GM21423 (cell line): Measurements from ENCODE around the gene NDUFAF8.

Source experiments
- ATAC-seq: cut with Tn5 transposase; IDR thresholded peaks from one replicate; pipeline ENCODE4 v1.9.1; 2021; ENCODE audit warnings: mild to moderate bottlenecking, moderate library complexity; ENCODE audit not compliant: unreplicated experiment

Gene NDUFAF8, protein sequence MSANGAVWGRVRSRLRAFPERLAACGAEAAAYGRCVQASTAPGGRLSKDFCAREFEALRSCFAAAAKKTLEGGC

DNA sequence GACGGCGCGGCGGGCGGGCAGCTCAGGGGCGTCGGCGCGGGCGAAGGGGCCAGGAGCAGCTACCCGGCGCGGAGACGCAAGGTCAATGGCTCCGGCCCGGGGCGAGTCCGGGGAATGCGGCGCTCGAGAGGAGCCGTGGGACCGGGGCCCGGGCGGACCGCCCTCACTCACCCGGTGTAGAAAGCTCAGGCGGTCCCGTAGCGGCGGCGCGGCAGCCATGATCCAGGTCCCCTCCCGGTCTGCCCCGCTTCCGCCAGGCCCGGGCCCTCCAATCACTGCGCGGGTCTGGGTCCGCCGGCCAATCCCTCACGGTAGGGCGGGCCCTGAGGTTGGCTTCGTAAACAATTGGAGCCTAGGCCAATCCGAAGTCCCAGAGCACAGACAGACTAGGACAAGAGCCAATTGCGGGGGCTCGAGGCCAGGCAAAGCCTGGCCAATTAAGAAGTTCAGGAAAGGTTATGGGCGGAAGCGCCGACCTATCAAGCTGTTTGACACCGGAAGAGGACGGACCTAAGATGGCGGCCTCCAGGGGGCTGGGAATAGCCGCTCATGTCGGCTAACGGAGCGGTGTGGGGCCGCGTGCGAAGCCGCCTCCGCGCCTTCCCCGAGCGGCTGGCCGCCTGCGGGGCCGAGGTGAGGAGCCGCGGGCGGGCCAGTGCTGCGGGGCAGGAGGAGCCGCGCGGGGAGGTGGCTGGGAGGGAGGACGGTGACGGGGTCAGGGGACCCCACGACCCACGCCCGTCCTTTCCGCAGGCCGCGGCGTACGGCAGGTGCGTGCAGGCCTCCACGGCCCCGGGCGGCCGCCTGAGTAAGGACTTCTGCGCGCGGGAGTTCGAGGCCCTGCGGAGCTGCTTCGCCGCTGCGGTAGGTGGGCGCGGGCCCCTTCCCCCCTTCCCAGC is at the start of gene NDUFAF8, which contains the start of gene TEPSIN:
Gene NDUFAF8 (plus strand): TSS at position 504 of the 899 bp plus-strand sequence. CDS start 46 bp downstream, at position 550.
Gene TEPSIN (minus strand): TSS at position 241 of the 899 bp plus-strand sequence. CDS start 22 bp downstream, at position 219.
- ATAC-seq: peak; percentile 89

DNA sequence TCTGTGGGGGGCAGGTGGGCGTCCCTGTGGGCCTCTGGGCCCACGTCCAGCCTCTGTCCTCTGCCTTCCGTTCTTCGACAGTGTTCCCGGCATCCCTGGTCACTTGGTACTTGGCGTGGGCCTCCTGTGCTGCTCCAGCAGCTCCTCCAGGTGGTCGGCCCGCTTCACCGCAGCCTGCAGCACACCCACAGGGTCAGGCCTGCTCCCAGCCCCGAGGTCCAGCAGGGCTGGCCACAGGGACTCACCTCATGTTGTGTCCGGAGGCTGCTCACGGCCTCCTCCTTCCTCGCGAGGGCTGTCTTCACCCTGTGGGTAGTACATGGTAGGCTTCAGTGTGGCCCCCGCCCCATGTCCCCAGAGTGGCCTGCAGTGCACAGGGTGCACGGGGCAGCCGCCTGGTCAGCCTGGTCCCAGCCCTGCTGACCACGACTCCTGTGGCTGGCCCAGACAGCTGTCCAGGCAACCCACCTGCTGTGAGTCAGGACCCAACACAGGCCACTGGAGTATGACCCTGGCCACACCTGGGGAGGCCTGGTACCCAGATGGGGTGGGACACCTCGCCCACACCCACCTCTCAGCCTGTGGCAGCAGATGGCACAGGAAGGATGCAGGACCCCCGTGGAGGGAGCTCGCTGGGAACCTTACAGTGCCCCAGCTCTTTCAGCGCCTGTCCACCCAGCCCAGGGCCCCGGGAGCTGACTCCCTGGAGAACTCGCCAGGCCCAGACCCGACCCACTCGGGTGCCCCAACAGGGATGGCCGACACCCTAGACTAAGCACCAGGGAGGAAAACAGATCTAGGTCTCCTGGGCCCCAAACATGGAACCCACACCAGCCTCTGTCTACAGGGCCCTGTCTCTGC is 49.2 kb upstream of the NDUFAF8 start:
- ATAC-seq: no peak

DNA sequence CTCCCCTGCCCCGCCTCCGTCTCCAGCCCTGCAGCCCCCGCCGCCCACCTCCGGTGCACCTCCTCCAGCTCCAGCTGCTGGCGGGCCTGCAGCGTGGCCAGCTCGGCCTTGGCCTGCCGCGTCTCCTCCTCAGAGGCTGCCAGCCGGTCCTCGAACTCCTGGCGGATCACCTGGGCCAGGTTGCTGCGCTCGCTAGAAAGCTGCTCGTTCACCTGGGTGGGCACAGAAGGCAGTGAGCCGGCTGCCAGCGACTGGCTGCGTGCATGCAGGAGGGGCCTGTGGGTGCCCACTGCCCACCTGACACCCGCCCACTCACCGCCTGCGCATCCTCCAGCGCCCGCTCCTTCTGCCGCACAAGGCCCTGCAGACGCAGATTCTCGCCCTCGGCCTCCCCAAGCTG is 48.5 kb upstream of the NDUFAF8 start:
- no peak for ATAC-seq

DNA sequence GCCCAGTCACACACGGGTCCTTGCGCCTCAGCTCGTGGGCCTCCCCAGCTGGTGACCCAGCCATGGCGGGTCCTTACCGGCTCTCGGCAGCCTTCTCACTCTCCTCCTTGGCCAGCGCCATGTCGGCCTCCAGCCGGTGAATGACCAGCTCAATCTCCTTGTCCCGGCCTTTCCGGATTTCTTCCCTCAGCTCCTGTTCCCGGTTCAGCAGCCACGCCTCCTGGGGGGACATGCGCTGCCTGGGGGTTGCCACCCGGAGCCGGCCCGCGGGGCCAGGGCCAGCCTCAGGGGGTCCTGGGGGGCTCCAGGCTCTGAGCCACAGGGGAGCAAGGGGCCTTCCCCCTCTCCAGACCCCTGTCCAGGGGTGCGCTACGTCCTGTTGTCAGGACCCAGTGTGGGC is 48.0 kb upstream of the NDUFAF8 start:
- ATAC-seq: no peak

DNA sequence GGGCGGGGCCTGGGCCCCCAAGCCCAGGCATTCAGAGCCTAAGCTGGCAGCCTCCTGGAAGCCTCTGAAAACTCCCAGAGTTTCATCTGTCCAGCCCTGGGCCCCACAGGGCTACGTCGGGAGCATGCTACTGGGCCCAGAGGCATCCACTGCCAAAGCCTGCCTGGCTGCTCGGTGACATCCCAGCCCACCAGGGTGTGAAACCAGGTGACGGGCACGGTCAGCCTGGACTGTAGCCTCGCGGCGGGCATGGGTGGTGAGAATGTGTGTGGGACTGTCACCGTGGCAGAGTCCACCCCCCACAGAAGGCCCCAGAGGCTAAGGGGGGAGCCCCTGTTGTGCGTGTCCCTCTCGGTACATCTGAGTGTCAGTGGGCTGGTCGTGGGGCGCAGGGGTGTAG is 47.5 kb upstream of the NDUFAF8 start:
- no peak for ATAC-seq

DNA sequence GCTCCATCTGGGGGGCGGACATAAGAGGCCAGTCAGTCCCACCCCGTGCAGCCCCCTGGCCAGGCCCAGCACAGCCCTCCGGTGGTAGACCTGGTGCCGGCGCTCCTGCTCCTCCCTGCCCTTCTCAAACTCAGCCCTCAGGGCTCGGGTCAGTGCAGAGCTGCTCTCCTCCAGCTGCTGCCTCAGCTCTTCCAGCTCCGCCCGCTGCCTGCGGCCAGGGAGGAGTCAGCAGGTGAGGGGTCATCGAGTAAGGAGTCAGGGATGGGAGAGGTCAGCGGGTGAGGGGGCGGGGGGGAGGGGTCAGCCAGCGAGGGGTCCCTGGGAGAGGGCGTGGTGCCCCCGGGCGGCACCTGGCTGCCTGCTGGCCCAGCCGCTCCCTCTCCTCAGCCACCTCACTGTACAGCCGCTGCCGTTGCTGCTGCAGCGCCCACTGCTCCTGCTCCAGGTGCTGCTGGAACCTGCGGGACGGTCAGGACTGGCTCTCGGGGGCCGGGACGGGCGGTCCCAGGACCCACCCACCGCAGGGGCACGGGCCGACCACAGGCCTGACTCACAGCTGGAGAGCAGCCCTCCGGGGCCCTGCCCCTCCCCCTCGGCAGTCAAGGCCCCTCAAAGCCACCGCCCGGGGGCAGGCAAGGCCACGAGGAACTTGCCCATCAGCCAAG is 46.6 kb upstream of the NDUFAF8 start:
- ATAC-seq: no peak

DNA sequence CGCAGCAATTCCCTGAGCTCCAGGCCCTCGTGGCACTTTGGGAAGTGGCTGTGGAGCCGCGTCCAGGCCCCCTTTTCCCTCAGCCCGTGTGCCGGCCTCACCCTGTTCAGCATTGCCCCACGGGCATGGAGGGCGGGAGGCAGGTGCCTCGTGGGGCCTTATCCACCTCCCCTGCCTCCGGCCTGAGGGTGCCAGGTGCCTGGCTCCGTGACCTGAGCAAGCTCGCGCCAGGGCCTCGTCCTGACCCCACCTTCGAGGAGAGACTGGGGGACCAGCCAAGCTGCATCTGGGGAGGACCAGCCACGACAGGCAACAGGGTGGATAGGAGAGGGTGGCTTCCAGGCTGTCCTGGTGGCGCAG is 46.1 kb upstream of the NDUFAF8 start:
- no peak for ATAC-seq

DNA sequence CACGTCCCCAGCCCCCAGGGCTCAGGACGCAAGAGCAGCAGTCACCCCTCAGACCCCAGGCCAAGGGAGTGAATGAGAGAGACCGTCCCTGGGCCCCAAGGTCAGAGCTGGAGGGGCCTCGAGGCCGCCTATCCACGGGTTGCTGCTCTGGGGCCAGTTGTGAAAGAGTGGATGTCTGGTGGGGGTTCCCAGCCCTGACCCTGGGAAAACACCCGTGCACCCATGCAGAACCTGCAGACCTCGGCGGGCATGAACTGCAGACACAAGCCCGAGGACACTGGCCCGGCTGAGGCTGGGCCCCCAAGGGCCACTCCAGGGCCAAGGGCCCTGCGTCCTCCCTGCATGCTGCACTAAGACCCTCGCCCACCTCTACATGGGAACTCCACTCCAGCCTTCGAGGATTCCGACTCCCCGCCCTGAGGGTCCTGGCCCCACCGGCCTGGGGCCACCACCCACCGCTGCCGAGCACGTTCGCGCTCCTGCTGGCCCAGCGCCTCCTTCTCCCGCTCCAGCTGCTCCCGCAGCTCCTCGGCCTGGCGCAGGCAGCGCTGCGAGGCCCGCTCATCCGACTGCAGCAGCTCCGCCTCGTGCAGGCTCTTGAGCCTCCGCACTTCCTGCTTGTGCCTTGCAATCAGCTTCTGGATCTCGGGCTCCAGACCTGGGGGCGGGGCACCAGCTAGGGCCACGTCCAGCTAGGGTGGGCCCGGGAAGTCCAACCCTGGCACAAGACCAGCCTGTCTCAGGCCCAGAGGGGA is 45.5 kb upstream of the NDUFAF8 start:
- no peak for ATAC-seq

DNA sequence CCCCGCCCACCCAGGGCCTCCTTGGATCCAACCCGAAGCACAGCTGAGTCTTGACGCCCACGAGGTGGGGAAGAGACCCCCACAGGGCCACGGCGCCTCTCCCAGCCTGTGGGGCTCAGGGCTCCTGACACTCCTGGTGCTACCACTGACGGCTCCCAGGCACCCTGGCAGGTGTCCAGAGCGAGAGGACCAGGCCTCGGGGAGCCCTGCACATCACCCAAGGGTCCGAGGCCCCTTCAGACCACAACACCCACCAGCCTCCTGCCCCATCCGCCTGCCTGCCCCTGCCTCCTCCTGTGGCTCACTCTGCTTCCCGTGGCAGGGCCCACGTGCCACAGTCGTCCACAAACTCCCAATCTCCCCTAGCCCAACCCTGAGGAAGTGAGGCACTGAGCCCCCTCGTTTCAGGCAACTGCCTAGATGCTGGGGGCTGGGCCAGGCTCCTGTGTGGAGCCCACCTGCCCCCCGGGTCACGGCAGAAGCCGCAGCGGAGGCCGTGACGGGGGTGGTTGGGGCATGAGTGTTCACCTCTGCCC is 44.8 kb upstream of the NDUFAF8 start:
- no peak for ATAC-seq

DNA sequence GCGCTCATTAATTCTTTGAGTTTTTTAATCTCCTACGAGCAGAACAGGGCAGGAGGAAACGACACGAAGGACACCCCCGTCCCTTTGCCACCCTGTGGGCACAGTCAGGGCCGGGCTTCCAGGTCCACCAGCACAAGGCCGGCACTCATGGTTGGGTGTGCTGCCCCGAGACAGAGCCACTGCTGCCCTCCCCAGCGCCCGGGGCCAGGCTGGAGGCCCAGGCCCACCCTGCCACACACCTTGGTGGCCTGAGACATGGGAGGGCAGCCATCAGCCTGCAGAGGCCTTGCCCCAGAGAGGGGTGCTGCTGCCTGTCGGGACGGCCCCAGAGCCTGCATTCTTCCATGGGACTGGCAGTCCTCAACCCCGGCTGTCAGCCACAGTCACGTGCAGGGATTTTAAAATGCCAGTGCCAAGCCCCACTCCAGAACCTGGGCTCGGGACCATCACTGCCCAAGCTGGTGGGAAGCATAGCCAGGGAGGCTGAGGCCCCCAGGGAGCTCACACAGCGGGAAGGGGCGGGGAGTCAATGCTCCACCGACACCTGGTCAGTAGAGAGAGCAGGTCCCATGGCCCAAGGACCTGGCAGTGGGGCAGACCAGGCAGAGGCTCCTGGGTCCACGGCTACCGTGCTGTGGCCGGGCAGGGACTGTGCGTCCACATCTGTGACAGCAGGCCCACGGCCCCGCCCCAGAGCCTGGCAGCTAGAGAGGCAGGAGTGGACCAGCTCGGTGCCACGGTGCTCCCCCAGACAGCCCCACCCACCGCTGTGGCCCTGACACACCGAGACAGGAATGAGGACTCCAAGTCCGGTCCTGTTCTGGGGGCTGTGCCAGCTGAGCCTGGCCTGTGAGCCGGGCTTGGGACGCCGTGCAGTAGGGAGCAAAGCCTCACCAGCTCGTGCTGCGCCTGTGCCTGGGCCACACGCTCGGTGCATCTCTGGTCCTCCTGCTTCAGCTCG is 43.9 kb upstream of the NDUFAF8 start:
- ATAC-seq: no peak

DNA sequence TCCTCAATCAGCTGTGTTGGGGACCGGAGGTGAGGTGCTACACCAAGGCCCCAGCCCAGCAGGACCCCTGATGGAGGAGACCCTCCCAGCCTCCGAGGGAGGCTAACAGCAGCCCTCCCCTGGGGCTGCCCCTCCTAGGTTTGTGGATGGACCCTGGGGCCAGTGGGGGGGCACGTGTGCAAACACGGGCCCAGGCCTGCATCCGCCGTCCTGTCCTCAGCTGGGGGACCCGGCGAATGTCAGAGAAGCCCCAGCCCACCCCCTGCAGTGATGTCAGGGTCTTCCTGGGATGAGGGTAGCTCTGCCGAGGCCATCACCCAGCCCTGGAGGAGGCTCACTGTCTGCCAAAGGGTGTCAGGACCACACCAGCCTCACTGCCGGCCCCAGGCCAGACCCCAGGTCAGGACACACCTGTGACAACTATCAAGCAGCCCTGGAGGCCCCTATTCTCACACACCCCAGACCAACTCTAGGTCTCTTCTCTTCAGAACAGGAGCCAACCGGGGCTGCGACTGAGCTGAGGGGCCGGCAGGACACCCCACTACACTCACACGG is 43.1 kb upstream of the NDUFAF8 start:
- ATAC-seq: no peak

DNA sequence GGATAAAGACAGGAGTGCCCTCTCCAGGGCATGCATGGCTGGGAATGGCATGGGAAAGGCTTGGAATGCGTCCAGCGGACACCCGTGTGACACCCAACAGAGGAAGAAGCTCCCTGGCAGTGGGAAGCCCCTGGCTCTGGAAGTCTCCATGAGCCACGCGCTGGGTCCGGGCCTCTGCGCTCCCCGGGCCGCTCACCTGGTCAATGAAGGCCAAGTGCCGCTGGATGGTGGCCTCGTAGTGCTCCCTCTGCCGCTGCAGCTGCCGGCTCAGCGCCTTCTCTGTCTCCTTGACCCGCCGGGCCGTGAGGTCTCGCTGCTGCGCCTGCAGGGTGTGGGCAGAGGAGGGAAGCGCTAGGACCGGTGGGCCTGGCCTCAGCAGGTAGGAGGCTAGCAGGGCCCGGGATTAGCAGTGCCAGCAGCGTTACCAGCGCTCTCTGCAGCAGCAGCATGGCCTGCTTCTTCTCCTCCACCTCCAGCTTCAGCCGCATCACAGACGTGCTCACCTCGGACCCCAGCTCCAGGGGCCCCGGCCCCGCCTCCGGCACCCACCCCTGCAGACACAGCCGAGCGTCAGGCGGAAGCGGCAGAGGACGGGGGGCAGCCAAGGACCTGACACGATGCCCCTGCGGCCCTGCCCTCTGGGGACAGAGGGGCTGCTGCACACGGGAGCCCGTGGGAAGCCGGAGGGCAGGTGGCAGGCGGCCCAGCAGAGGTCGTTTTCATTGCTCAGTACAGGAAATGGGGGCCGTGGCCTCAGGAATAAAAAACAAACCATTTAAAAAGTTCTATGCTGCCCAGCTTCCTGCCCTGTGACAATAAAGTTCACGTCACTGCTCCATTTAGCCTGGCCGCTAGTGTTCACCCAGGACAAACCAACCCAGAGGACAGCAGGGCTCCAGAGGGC is 42.4 kb upstream of the NDUFAF8 start:
- no peak for ATAC-seq

DNA sequence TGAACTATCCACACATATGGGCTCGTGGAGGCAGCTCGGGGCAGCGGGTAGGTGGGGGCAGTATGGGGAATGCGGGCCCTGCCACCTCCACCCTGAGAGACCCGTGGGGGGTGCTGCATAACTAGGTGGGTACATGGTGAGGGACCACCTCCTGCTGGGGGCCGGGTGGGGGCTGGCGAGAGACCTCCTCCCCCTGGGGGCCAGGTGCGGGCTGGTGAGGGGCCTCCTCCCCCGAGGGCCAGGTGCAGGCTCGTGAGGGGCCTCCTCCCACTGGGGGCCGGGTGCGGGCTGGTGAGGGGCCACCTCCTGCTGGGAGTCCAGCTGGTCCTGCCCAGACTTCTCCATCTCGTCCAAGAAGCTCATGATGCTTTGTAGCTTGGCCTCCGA is 41.7 kb upstream of the NDUFAF8 start:
- no peak for ATAC-seq

DNA sequence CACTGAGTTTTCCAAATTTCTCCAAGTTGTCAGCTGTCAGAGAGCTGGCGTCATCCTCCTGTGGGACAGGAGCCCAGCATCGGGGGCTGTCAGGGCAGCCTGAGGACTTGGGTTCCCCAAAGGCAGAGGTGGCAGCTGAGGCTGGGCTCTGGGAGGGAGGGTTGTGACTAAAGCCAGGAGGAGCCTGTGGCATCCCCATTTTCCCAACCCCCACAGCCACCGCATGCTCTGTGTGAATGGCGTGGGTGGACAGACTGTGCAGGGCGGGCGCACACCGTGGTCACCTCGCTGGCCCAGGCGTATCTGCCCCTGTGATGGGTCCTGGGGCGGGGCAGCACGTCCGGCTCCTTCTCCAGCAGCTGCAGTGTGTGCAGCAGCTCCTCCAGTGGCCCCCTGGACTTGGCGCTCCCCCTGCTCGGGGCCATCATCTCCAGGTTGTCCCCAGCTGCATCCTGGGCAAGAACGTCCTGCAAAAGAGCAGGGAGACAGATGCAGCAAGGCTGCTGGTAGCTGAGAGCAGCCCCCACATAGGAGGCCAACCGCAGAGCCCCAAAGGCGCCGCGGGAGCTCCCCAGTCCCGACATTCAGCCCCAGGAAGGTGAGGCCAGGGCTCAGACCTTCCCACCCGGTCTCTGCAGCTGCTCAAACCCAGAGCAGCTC is 41.2 kb upstream of the NDUFAF8 start:
- no peak for ATAC-seq

DNA sequence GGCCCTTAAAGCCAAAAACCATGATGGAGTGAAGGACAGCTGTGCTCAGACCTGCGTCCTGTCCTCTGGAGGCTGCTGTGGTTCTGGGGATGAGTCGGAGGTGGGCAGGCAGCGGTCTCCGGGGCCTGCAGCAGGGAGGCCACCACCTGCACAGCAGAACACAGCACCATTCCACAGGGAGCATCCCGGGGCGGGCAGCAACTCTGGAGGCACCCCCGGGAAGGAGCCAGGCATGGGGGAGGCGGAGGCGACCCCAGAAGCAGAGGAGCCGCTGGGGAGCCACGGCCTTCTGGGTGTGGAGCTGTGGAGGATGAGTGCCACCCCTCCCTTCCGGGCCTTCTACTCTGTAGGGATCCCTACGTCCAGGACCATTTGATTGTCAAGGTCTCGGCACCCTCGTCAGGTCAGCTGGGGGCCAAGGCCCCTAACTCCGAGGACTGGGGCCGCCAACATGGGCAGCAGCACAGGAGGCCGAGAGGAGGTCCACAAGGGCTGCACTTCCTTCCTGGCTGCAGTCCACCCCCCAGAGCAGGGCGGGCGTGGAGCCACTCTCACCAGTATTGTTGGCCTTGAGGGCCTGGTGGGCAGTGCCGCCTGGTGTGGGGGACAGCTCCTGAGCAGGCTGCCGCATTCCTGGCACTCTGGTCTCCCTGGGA is 40.2 kb upstream of the NDUFAF8 start:
- ATAC-seq: no peak

DNA sequence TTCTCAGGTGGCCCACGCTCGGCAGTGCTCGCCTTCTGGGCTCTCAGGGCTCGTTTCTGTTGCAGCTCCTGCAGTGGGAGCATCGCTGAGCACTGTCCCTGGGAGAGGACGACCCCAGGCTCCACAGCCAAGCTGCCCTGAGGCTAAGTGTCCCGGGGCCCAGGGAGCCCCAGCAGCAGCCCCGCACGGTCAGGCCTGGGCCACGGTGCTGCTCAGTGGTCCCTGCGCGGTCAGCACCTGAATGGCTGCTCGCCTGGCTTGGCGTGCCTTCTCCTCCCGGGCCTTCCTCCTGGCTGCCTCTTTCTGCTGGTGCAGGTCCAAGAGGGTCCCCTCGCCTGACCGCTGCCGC is 39.7 kb upstream of the NDUFAF8 start:
- ATAC-seq: no peak

DNA sequence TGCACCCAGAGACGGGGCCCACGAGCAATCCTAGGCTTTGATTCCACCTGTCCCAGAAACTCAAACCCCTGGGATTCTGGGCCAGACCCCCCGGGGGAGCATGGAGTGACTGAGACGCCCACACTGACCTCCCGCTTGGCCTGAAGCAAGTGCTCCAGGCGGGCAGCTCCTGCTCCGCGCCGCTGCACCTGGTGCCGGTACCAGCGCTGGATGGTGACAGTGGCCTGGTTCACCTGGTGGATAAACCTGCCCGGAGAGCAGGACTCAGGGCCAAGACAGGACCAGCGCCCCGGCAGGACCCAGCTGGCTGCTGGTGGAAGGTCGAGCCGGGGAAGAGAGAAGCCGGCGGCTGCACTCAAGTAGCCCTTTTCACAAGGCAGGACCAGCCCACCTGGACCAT is 38.9 kb upstream of the NDUFAF8 start:
- ATAC-seq: no peak
